Ascending aorta (tissue), 2 donors: ENCODE data around the gene IL34. TPM values are rescaled to one million over a fixed set of nuclear protein-coding genes. Genes with fewer than 3 reads are reported as not detected.

Source experiments
- DNase-seq, 2 donors: peaks; one replicate each; pipeline ENCODE4 v3.0.0-alpha.2; 2019; ENCODE audit warnings: low spot score in 2 of 2
- H3K27ac ChIP-seq, 2 donors: fragments of 200-600 bp; sonication (generic); one replicate each; pipeline ENCODE4 v1.5.1; 2016 to 2017; ENCODE audit warnings: mild to moderate bottlenecking in 1 of 2
- H3K27me3 ChIP-seq: fragments of 200-600 bp; sonication (generic); one replicate; pipeline ENCODE4 v1.5.1; 2017
- H3K36me3 ChIP-seq, 2 donors: fragments of 200-600 bp; sonication (generic); one replicate each; pipeline ENCODE4 v1.5.1; 2016
- H3K4me1 ChIP-seq, 2 donors: fragments of 200-600 bp; sonication (generic); one replicate each; pipeline ENCODE4 v1.5.1; 2016 to 2017; ENCODE audit warnings: mild to moderate bottlenecking in 1 of 2
- H3K4me3 ChIP-seq, 2 donors: fragments of 200-600 bp; sonication (generic); one replicate each; pipeline ENCODE4 v1.5.1; 2016 to 2017; ENCODE audit warnings: mild to moderate bottlenecking in 1 of 2
- H3K9me3 ChIP-seq, 2 donors: fragments of 200-600 bp; sonication (generic); one replicate each; pipeline ENCODE4 v1.5.1; 2016
- intact Hi-C: fragments of 100-400 bp; cut with DNase I; formaldehyde crosslinking; loops from one replicate; pipeline ENCODE4 v1.15.1; 2023
- total RNA-seq: library from RNA; depleted of rRNA; stranded (reverse); fragments of >200 nt; gene quantifications from one replicate; pipeline ENCODE4 v1.1.0, GENCODE V29; 2016
- TF ChIP-seq, protein P1 (sequence below), 3 experiments: fragments of 200-600 bp in 2 of 3; fragments of 450-650 bp in 1 of 3; sonication (generic) in 2 of 3; IDR thresholded peaks; one replicate each; pipeline ENCODE4 v1.5.1; 2016 to 2019; ENCODE audit warnings: antibody characterized with exemption in 3 of 3, mild to moderate bottlenecking in 1 of 3, moderate library complexity in 1 of 3

The IL34 gene
- total RNA-seq, 1 donor from 2014 or later, result 116 TPM

DNA sequence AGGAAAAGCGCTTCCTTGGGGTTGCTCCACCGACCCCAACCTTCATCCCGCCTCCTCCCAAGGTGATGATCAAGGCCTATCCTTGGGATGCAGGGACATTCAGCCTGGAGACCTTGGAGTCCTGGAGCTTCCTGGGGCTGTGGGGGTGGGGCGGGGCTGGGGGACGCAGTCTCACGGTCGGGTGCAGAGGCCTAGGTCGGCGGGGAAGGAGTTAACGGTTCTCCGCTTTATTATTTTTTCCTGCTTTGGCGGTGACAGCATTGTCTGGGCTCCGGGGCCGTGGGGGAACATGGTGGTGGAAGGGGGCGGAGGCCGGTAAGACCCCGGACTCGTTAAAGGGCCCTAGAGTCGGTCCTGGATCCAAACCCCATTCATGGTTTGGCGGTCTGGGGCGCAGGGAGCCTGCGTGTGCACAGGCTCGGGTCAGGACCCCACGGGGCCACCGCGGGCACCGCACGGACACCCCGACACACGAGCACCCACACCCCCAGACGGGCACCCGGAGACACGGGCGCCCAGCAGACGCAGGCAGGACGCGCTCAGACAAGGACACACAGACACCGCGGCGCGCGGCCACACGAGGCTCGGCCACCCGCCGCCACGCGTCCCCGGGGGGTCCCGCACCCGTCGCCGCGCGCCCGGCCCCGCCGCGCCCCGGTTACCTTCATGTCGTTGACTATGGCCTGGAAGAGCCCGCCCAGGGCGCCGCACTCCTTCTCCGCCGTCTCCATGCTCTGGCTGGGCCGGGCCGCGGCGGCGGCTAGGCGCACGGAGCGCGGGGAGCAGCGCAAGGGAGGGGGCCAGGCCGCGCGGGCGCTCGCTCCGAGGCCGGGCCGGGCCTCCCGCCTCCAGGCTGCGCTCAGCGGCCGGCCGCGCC lies 38.9 kb downstream of the IL34 start:
- Histone ChIP-seq H3K36me3 (peaks cover 0 to 3% of the 10 kb centered on the region in 2 donors), H3K9me3 (no peaks in the 10 kb centered on the region), H3K27ac (peak overlapping the region; percentile 74 to 84), H3K27me3 (no peaks in the 10 kb centered on the region), H3K4me3 (peak overlapping the region; percentile 89 to 91), H3K4me1 (peaks cover 34 to 84% of the 10 kb centered on the region in 2 donors)
- DNase-seq, result no peak
- intact Hi-C loops, result loop anchor here (2.0 to 10.0 kb wide), 4 partner anchors 30 to 880 kb away; no protein-coding TSS in a partner anchor
- TF ChIP-seq, protein P1, sequence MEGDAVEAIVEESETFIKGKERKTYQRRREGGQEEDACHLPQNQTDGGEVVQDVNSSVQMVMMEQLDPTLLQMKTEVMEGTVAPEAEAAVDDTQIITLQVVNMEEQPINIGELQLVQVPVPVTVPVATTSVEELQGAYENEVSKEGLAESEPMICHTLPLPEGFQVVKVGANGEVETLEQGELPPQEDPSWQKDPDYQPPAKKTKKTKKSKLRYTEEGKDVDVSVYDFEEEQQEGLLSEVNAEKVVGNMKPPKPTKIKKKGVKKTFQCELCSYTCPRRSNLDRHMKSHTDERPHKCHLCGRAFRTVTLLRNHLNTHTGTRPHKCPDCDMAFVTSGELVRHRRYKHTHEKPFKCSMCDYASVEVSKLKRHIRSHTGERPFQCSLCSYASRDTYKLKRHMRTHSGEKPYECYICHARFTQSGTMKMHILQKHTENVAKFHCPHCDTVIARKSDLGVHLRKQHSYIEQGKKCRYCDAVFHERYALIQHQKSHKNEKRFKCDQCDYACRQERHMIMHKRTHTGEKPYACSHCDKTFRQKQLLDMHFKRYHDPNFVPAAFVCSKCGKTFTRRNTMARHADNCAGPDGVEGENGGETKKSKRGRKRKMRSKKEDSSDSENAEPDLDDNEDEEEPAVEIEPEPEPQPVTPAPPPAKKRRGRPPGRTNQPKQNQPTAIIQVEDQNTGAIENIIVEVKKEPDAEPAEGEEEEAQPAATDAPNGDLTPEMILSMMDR (IDR thresholded peaks at IDR 0.05), result peak in 1 of 3 experiments; percentile 15

DNA sequence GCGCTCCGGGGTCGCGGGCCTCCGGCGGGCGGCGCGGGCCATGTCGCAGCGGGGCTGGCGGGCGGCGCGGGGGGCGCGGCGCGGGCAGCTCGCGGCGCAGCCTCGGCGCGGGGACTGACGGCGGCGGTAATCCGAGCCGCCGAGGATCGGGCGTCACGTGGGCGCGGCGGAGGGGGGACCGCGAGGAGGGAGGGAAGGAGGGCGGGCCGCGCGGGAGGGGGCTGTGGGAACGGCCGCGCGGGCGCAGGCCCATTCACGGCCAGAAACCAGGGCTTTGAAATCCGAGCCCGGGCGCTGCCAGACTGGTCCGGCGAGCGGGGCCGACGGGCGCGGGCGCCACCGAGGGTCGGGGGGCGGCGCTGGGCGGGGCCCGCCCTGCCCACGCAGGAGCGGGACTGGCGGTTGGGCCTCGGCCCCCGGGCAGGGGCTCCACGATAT lies 39.6 kb downstream of the IL34 start, which contains the start of gene MTSS2:
MTSS2 (minus strand) TSS at position 116 of the 438 bp plus-strand sequence. CDS start 262 bp downstream, outside the sequence.
- no peaks in the 10 kb centered on the region for H3K9me3 ChIP-seq
- no peaks in the 10 kb centered on the region for H3K36me3 ChIP-seq
- peak in 1 of 2 donors; percentile 90 for DNase-seq
- intact Hi-C loops, result loop anchor here (2.0 to 10.0 kb wide), 4 partner anchors 29 to 879 kb away; no protein-coding TSS in a partner anchor
- peak within 1 kb of the TSS; percentile 96 to 97 for H3K27ac ChIP-seq
- H3K4me3 ChIP-seq, result peak within 1 kb of the TSS; percentile 89 to 91
- TF ChIP-seq, protein P1 (IDR thresholded peaks at IDR 0.05), result no peak
- H3K27me3 ChIP-seq, result no peaks in the 10 kb centered on the region
- H3K4me1 ChIP-seq, result peaks cover 36 to 84% of the 10 kb centered on the region in 2 donors

DNA sequence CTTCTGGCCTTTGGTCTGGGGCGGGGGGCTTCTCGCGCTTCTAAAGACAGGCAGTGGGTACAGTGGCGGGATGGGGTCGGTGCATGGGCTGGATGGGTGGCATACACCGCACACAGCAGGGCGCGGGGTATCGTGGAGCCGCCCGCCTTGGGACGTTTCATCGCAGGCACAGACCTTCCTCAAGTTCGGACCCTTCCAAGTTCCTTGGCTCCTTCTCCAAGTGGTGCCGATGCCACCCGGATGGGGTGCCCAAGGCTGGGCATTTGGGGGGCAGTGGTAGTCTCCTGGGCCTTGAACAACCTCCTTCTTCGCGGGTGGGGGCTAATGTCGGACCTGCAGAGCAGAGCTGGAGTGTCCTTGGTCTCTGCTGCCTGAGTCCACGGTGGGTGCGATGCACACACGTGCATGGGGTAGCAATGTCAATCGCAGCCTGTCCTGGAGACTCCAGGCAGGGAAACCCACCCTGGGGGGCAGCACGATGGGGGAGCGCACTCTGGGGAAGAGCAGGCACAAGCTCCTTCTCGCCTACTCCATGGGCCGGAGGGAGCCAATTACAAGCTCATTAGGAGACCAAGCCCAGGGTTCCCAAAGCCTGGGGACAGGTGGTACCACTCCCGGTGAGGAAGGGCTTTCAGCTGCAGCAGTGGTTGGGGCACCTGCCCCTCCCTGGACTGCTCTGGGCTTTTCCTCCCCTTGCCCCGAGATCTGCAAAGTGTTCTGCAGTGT lies 40.2 kb downstream of the IL34 start:
- TF ChIP-seq, protein P1 (IDR thresholded peaks at IDR 0.05), result no peak
- Histone ChIP-seq H3K4me3 (peak overlapping the region; percentile 62 to 70), H3K4me1 (peaks cover 38 to 84% of the 10 kb centered on the region in 2 donors), H3K27me3 (no peaks in the 10 kb centered on the region), H3K9me3 (no peaks in the 10 kb centered on the region), H3K27ac (peak overlapping the region; percentile 96 to 97), H3K36me3 (no peaks in the 10 kb centered on the region)
- intact Hi-C loops, result loop anchor here (10.0 kb wide), 1 partner anchor 878 kb away; no protein-coding TSS in a partner anchor
- DNase-seq, result no peak

DNA sequence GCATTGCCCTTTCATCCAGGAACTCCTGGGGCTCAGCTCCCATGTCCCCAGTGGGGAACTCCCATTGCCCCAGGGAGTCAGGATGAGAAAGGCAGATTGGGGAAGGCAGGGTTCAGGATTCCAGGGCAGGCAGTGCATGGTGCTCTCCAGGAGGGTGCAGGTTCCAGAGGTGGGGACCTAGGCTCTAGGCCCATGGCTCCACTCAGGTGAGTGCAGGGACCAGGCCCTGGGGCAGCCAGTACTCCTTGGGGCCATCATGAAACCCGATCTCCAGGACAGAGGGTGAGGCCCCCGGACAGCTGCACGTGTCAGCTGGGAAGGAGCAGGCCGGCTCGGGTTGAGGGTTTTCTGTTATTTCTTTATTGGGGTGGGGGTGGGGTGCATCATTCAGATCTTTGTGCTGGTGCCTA lies 40.7 kb downstream of the IL34 start:
- Histone ChIP-seq H3K9me3 (no peaks in the 10 kb centered on the region), H3K36me3 (no peaks in the 10 kb centered on the region), H3K27ac (peak overlapping the region; percentile 96 to 97), H3K27me3 (no peaks in the 10 kb centered on the region), H3K4me3 (no peak overlapping the region), H3K4me1 (peaks cover 36 to 81% of the 10 kb centered on the region in 2 donors)
- TF ChIP-seq, protein P1 (IDR thresholded peaks at IDR 0.05), result no peak
- no peak for DNase-seq
- intact Hi-C loops, result loop anchor here (10.0 kb wide), 1 partner anchor 878 kb away; no protein-coding TSS in a partner anchor

DNA sequence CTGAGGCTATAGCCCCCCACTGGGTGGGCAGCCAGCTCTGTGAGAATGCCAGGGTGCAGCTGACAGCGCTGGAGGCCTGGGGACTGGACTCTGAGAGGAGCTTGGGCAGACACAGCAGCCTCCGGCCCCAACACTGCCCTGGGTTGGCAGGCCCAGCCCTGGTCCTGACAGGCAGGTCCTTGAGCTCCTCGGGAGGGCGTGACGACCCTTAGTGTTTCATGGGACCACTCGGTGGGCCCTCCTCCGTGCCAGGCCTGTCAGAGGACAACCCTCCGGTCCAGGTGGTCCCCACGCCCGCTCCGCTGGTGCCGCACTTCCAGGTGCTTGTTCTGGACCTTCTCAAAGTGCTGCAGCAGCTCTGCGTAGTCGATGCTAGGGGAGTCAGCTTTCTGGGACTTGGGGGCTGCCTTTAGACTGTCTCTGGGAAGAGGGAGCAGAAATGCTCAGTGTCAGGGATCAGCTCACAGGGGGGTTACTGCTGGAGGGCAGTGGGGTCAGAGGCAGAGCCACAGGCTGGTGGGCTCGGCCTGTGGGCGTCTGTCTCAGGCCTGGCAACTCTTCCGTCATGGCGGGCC lies 41.4 kb downstream of the IL34 start:
- H3K4me1 ChIP-seq, result peaks cover 40 to 81% of the 10 kb centered on the region in 2 donors
- no peaks in the 10 kb centered on the region for H3K36me3 ChIP-seq
- no peak for DNase-seq
- no peak overlapping the region for H3K4me3 ChIP-seq
- TF ChIP-seq, protein P1 (IDR thresholded peaks at IDR 0.05), result no peak
- H3K27me3 ChIP-seq, result no peaks in the 10 kb centered on the region
- intact Hi-C loops, result loop anchor here (10.0 kb wide), 1 partner anchor 877 kb away; no protein-coding TSS in a partner anchor
- no peaks in the 10 kb centered on the region for H3K9me3 ChIP-seq
- peak overlapping the region; percentile 96 to 97 for H3K27ac ChIP-seq
